Lower lobe of right lung (tissue), 2 donors: ENCODE measurements around the gene KIF27. TPM values are rescaled to one million over a fixed set of nuclear protein-coding genes. Genes with fewer than 3 reads are reported as not detected.
"Not testable (repeated sequence)": the region's sequence is repeated elsewhere in the genome, so short reads cannot be mapped to it uniquely, and the experiment has no call there.

Source experiments
- ATAC-seq, 2 donors: fragments of 200-7000 bp; cut with Tn5 transposase; one replicate each; pipeline ENCODE4 v1.9.1; 2020 to 2022; ENCODE audit warnings: mild to moderate bottlenecking in 2 of 2, moderate library complexity in 2 of 2
- DNase-seq: peaks from one replicate; pipeline ENCODE4 v3.0.0-alpha.2; 2020
- H3K27ac ChIP-seq: fragments of 200-600 bp; one replicate; pipeline ENCODE4 v1.8.0; 2022
- H3K27me3 ChIP-seq: fragments of 200-600 bp; one replicate; pipeline ENCODE4 v1.8.0; 2022; ENCODE audit warnings: low read depth
- H3K36me3 ChIP-seq: fragments of 200-600 bp; one replicate; pipeline ENCODE4 v1.8.0; 2022; ENCODE audit warnings: mild to moderate bottlenecking
- H3K4me1 ChIP-seq: fragments of 200-600 bp; one replicate; pipeline ENCODE4 v1.8.0; 2022
- H3K4me3 ChIP-seq: fragments of 200-600 bp; one replicate; pipeline ENCODE4 v1.8.0; 2022; ENCODE audit warnings: mild to moderate bottlenecking
- H3K9me3 ChIP-seq: fragments of 200-600 bp; one replicate; pipeline ENCODE4 v1.8.0; 2022
- intact Hi-C: fragments of 100-400 bp; cut with DNase I; formaldehyde crosslinking; loops from one replicate; pipeline ENCODE4 v1.11.0; 2022
- total RNA-seq: library from RNA; stranded (reverse); fragmentation: NEBNext Ultra II Directional; extraction: Animal tissue kit (Norgen Biotek cat#: 25700); gene quantifications from one replicate; pipeline ENCODE4 v1.2.1, GENCODE V29; 2021
- TF ChIP-seq, protein P1 (sequence below): fragments of 200-600 bp; IDR thresholded peaks from one replicate; pipeline ENCODE4 v1.8.0; 2022; ENCODE audit warnings: antibody characterized with exemption, mild to moderate bottlenecking
- donor health status: DM: no; HTN: yes; CAD: no; lungs with severe emphysema.

KIF27 gene
- total RNA-seq, 1 donor from 2014 or later, result 10.4 TPM

DNA sequence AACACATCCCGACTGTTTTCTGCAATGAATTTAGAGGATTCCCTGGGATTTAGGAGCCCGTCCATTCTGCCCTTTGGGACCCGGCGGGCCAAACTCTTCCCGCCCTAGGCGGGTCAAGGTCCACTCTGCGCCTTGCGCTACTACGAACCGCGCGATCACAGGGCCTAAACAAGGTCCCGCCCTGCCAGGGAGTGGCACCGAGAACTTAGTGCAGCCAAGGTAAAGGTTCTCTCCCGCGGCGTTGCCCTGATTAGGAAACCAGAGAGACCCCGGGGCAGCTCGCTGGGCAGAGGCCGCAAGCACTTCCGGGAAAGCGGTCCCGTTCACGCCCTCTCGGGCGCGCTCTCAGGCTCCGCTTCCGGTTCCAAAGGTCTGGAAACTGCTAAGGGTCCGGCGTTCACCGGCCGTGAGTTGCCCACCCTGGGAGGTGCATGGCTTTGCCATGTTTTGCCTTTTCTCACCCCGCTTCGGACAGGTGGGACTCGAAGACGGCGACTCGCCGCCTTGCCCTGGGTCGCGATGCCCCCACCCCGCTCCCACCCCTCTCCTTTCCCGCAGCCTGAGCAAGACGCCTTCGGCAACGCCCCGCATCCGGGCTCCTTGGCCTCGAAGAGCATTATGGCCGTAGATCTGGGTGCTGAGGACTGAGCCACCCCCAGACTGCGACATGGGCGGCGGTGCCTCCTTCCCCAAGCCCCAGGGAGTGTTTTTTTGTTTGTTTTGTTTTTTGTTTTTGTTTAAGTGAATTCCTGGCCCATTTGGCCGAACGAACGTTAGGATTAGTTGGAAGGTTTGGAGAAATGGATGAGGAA, 35.4 kb upstream of the KIF27 start:
- Histone ChIP-seq H3K36me3 (peaks cover 28% of the 10 kb centered on the region), H3K27ac (peak overlapping the region; percentile 95), H3K9me3 (no peaks in the 10 kb centered on the region), H3K27me3 (no peaks in the 10 kb centered on the region), H3K4me3 (peak overlapping the region; percentile 77), H3K4me1 (peaks cover 18% of the 10 kb centered on the region)
- peak; percentile 91 for DNase-seq
- TF ChIP-seq, protein P1, sequence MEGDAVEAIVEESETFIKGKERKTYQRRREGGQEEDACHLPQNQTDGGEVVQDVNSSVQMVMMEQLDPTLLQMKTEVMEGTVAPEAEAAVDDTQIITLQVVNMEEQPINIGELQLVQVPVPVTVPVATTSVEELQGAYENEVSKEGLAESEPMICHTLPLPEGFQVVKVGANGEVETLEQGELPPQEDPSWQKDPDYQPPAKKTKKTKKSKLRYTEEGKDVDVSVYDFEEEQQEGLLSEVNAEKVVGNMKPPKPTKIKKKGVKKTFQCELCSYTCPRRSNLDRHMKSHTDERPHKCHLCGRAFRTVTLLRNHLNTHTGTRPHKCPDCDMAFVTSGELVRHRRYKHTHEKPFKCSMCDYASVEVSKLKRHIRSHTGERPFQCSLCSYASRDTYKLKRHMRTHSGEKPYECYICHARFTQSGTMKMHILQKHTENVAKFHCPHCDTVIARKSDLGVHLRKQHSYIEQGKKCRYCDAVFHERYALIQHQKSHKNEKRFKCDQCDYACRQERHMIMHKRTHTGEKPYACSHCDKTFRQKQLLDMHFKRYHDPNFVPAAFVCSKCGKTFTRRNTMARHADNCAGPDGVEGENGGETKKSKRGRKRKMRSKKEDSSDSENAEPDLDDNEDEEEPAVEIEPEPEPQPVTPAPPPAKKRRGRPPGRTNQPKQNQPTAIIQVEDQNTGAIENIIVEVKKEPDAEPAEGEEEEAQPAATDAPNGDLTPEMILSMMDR, result no peak
- peak; percentile 95 to 97 for ATAC-seq
- intact Hi-C loops, result no loop called here

DNA sequence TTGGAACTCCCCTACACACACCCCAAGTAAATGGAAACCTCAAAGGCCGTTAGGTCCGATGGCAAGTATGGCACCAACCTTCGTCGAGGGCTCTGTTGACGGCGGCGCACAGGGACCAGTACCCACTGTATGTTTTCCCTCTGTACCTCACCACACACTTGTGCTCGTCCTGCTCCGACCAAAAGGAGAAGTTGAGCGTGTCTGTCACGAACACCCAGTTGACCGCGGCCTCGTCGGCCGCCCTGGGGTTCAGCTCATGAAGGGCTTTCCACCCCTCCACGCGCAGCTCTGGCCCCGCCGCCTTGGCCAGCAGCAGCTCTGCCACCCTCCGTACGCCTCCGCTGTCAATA, 34.8 kb upstream of the KIF27 start:
- Histone ChIP-seq H3K27me3 (no peaks in the 10 kb centered on the region), H3K9me3 (no peaks in the 10 kb centered on the region), H3K4me3 (peak overlapping the region; percentile 77), H3K36me3 (peaks cover 34% of the 10 kb centered on the region), H3K27ac (peak overlapping the region; percentile 95), H3K4me1 (peaks cover 18% of the 10 kb centered on the region)
- peak; percentile 77 for DNase-seq
- ATAC-seq, result peak; percentile 74 to 86
- intact Hi-C loops, result no loop called here
- TF ChIP-seq, protein P1, result no peak

DNA sequence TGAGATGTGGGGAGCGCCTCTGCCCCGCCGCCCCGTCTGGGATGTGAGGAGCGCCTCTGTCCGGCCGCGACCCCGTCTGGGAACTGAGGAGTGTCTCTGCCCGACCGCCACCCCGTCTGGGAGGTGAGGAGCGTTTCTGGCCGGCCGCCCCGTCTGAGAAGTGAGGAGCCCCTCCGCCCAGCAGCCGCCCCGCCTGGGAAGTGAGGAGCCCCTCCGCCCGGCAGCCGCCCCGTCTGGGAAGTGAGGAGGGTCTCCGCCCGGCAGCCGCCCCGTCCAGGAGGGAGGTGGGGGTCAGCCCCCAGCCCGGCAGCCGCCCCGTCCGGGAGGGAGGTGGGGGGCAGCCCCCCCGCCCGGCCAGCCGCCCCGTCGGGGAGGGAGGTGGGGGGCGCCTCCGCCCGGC, 26.9 kb upstream of the KIF27 start:
- H3K4me3 ChIP-seq, DNase-seq, ATAC-seq, intact Hi-C loops, H3K27ac ChIP-seq, H3K27me3 ChIP-seq, H3K9me3 ChIP-seq, H3K4me1 ChIP-seq: not testable (repeated sequence)
- H3K36me3 ChIP-seq, result peaks cover 54% of the 10 kb centered on the region

DNA sequence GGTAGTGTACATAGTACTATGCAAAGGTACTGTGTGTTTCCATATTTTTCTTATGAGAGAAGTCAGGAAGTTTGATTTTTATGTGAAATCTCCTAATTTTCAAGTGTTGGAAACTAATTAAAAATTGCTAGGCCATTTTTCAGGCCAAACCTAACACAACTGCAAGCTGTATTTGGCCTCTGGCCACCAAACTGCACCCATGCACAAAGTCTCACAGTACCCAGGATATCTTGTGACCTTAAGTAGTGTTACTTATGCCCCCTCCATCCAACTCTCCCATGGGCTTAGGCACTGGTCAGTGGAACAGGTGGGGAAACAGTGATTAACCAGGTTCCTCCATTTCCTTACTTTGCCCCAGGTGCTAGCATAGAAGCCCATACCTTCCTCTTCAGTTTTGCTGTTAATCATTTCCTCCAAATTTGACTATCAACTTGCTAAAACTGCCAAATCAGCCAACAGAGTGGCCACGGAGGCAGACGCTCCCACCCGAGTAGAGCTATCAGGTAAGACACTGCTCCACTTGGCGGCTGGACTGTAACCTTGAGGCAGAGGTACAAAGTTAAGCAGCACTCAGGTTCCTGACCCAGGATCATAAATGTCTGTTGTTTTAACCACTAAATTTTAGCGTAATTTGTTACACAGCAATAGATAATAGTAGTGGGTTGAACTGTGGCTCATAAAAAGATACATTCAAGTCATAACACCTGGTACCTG, 19.5 kb upstream of the KIF27 start:
- no peak overlapping the region for H3K27ac ChIP-seq
- DNase-seq, result no peak
- intact Hi-C loops, result no loop called here
- no peaks in the 10 kb centered on the region for H3K4me1 ChIP-seq
- H3K36me3 ChIP-seq, result peaks cover 66% of the 10 kb centered on the region
- H3K9me3 ChIP-seq, result no peaks in the 10 kb centered on the region
- no peaks in the 10 kb centered on the region for H3K27me3 ChIP-seq
- TF ChIP-seq, protein P1, result no peak
- H3K4me3 ChIP-seq, result no peak overlapping the region
- no peak for ATAC-seq

DNA sequence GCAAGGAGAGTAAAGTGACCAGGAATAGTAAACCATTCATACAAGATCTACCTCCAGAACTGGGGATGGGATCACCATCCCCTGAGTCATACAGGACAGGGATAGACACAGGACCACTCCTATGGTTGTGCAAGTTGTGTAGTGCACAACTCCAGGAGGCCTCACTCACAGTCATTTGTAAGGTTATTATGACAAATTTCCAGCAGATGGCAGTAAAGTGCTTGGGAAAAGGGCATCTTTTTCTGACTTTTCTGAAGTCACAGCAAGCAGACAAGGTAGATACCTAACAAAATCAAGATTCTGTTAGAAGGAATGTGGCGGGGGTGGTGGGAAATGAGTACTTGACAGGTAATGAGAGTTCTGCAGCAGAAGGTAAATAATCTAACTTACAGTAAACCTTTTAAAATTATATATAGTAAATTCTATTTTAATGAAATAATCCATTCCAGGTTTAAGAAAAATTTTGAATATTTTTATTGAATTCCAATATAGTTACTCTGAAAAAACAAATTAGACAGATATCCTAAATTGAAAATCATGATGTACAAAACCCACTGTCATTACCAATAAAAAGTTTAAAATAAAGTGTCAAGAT, 16.7 kb upstream of the KIF27 start:
- Histone ChIP-seq H3K27ac (no peak overlapping the region), H3K4me3 (no peak overlapping the region), H3K9me3 (no peaks in the 10 kb centered on the region), H3K36me3 (peaks cover 43% of the 10 kb centered on the region), H3K27me3 (no peaks in the 10 kb centered on the region), H3K4me1 (peaks cover 18% of the 10 kb centered on the region)
- DNase-seq, result no peak
- ATAC-seq, result peak; percentile 58 to 64
- TF ChIP-seq, protein P1, result peak; percentile 67
- intact Hi-C loops, result no loop called here
